ENCODE measurements around the gene TMBIM1. TPM values are rescaled to one million over a fixed set of nuclear protein-coding genes. Genes with fewer than 3 reads are reported as not detected.

The TMBIM1 gene
- total RNA-seq, 1 experiment from 2014 or later = 91.0 TPM

GRCh38 chr2:218276986-218277755 is 15.1 kb downstream of the TMBIM1 start:
- DNase-seq (ENCODE audit: low read depth, low spot score) (no peak), ATAC-seq (no peak)
- peaks cover 3% of the 10 kb centered on the region; the same call in 1 of the 2 replicates for H3K79me2 ChIP-seq (ENCODE audit: insufficient read depth, low read length)
- no peak overlapping the region for H3K4me2 ChIP-seq (ENCODE audit: low read length)
- H3K9ac ChIP-seq (ENCODE audit: low read length) = no peak overlapping the region
- H3K27ac ChIP-seq (ENCODE audit: low read depth, low read length) = no peak overlapping the region
- peaks cover 4 to 10% of the 10 kb centered on the region in 2 experiments; a peak in 2 of 4 replicates for H3K4me1 ChIP-seq (ENCODE audit: control insufficient read depth in 1 of 2, insufficient read depth in 2 of 2, low read length in 2 of 2)
- BruUV-seq (replicated peaks) = no TSS peak
- H3K27me3 ChIP-seq (ENCODE audit: insufficient read depth, low read length) = no peaks in the 10 kb centered on the region
- H3K4me3 ChIP-seq (replicated peaks in 1 of 2; ENCODE audit: low read depth in 1 of 2, low read length in 2 of 2) = no peak overlapping the region
- RAD21 ChIA-PET (ENCODE audit: low non-redundant PET in 1 of 2, low total read pairs in 2 of 2, uncharacterized antibody in 2 of 2, unreplicated experiment in 2 of 2) = no interaction called here
- CTCF ChIA-PET = no interaction called here
- no peak for TF ChIP-seq RAD21 (IDR thresholded peaks at IDR 0.05; ENCODE audit: low read depth)
- TF ChIP-seq CTCF (IDR thresholded peaks at IDR 0.05 in 2 of 3, conservative IDR thresholded peaks at IDR 0.05 in 1 of 3; ENCODE audit: borderline replicate concordance in 1 of 3, insufficient read depth in 1 of 3, low read depth in 2 of 3, low read length in 2 of 3) = peak in 2 of 3 experiments; percentile 25 to 38; a peak in 2 of 6 replicates
- no peak for TF ChIP-seq SRF (IDR thresholded peaks at IDR 0.05; ENCODE audit: low read depth)
- TF ChIP-seq EZH2 (IDR thresholded peaks at IDR 0.05) = no peak
- no peak for TF ChIP-seq ZBTB33 (IDR thresholded peaks at IDR 0.05; ENCODE audit: extremely low read depth, insufficient replicate concordance, low read length)
- no peak for TF ChIP-seq TCF7L2 (IDR thresholded peaks at IDR 0.05; ENCODE audit: borderline replicate concordance, extremely low read depth, insufficient read depth, insufficient read length)
- TF ChIP-seq POLR2AphosphoS5 (IDR thresholded peaks at IDR 0.05; ENCODE audit: low read depth, low read length) = no peak
- no peak for TF ChIP-seq SP1 (IDR thresholded peaks at IDR 0.05; ENCODE audit: low read depth)
- no peaks in the 10 kb centered on the region for H3K9me2 ChIP-seq (ENCODE audit: insufficient read depth)
- POLR2A ChIA-PET = no interaction called here
- H4K20me1 ChIP-seq (ENCODE audit: insufficient read depth) = no peaks in the 10 kb centered on the region
- intact Hi-C loops (cut with micrococcal nuclease) = no loop called here
- peaks cover 40 to 52% of the 10 kb centered on the region in 2 experiments; a peak in 3 of 4 replicates for H3K36me3 ChIP-seq (ENCODE audit: control insufficient read depth in 1 of 2, insufficient read depth in 2 of 2, low read length in 2 of 2)
- no peak overlapping the region for H2AFZ ChIP-seq (ENCODE audit: low read depth, low read length, poor library complexity, severe bottlenecking)
- no peaks in the 10 kb centered on the region for H3K9me3 ChIP-seq (ENCODE audit: control insufficient read depth in 1 of 2, insufficient read depth in 1 of 2, low read depth in 1 of 2, low read length in 2 of 2)
